K562 (cell line): Measurements from ENCODE around the gene NR1D2. TPM values are rescaled to one million over a fixed set of nuclear protein-coding genes. Genes with fewer than 3 reads are reported as not detected.
A peak's percentile ranks its signal among the peaks of the same experiment; 100 is the strongest.

Experiments used
- ADNP ChIP-seq: fragments of 200-800 bp; sonication (Bioruptor generic); IDR thresholded peaks from 2 replicates; pipeline ENCODE4 v1.6.1; 2016; ENCODE audit warnings: missing genetic modification characterization, missing compliant biosample characterization
- BDP1 ChIP-seq: IDR thresholded peaks from 3 replicates; pipeline ENCODE4 v1.6.1; 2011; ENCODE audit not compliant: insufficient read length, insufficient read depth
- C11orf30 ChIP-seq: fragments of 450-650 bp; IDR thresholded peaks from 2 replicates; pipeline ENCODE4 v1.6.1; 2016; ENCODE audit warnings: low read depth, mild to moderate bottlenecking
- CCNT2 ChIP-seq: IDR thresholded peaks from 2 replicates; pipeline ENCODE4 v1.6.1; 2011; ENCODE audit warnings: borderline replicate concordance, low read depth, mild to moderate bottlenecking, moderate library complexity, mixed read lengths, low read length; ENCODE audit not compliant: insufficient read length; ENCODE audit errors: extremely low read depth
- CREB3L1 ChIP-seq: fragments of 450-650 bp; IDR thresholded peaks from 2 replicates; pipeline ENCODE4 v1.6.1; 2014; ENCODE audit warnings: low read depth, mild to moderate bottlenecking, moderate library complexity, borderline replicate concordance
- GMEB1 ChIP-seq: fragments of 250-450 bp; sonication (Bioruptor Pico); IDR thresholded peaks from 2 replicates; pipeline ENCODE4 v1.4.0; 2020; ENCODE audit warnings: mild to moderate bottlenecking
- HDAC3 ChIP-seq: fragments of 450-650 bp; IDR thresholded peaks from 2 replicates; pipeline ENCODE4 v1.6.1; 2018; ENCODE audit warnings: borderline replicate concordance, mild to moderate bottlenecking, moderate library complexity; ENCODE audit not compliant: partially characterized antibody
- IFI16 ChIP-seq: fragments of 250-450 bp; sonication (Bioruptor Pico); IDR thresholded peaks from 2 replicates; pipeline ENCODE4 v2.1.2; 2022; ENCODE audit warnings: mild to moderate bottlenecking, inconsistent platforms
- ILF3 ChIP-seq: fragments of 450-650 bp; IDR thresholded peaks from 2 replicates; pipeline ENCODE4 v1.6.1; 2018; ENCODE audit warnings: antibody characterized with exemption, mild to moderate bottlenecking, moderate library complexity, borderline replicate concordance
- MTA1 ChIP-seq: fragments of 450-650 bp; IDR thresholded peaks from 2 replicates; pipeline ENCODE4 v1.6.1; 2017; ENCODE audit warnings: borderline replicate concordance
- NCOA6 ChIP-seq: fragments of 450-650 bp; IDR thresholded peaks from 2 replicates; pipeline ENCODE4 v1.6.1; 2017; ENCODE audit warnings: mild to moderate bottlenecking
- NFE2 ChIP-seq: IDR thresholded peaks from 2 replicates; pipeline ENCODE4 v1.6.1; 2014; ENCODE audit warnings: antibody characterized with exemption, low read depth
- NFIX ChIP-seq: fragments of 250-450 bp; sonication (Bioruptor Pico); IDR thresholded peaks from 2 replicates; pipeline ENCODE4 v1.4.0; 2020; ENCODE audit warnings: low read depth, mild to moderate bottlenecking, moderate library complexity
- NFRKB ChIP-seq: fragments of 450-650 bp; IDR thresholded peaks from 2 replicates; pipeline ENCODE4 v1.6.1; 2016; ENCODE audit warnings: low read depth
- NR2C1 ChIP-seq, 2 experiments: fragments of 450-650 bp; IDR thresholded peaks; 2 replicates each; pipeline ENCODE4 v1.6.1; 2017; ENCODE audit warnings: mild to moderate bottlenecking in 2 of 2, antibody characterized with exemption in 1 of 2, inconsistent platforms in 1 of 2, missing compliant biosample characterization in 1 of 2, missing genetic modification characterization in 1 of 2
- RFX5 ChIP-seq: IDR thresholded peaks from 2 replicates; pipeline ENCODE4 v1.6.1; 2011; ENCODE audit warnings: low read depth, mild to moderate bottlenecking, improper control_type of control experiment, low read length
- TGIF2 ChIP-seq: sonication (generic); formaldehyde crosslinking; IDR thresholded peaks from 2 replicates; pipeline ENCODE4 v1.8.1; 2022; ENCODE audit warnings: mild to moderate bottlenecking, missing genetic modification reagents, moderate library complexity
- TSC22D4 ChIP-seq: fragments of 450-650 bp; IDR thresholded peaks from 2 replicates; pipeline ENCODE4 v1.6.1; 2016; ENCODE audit warnings: missing genetic modification characterization, missing biosample characterization, control low read depth
- ZNF395 ChIP-seq: fragments of 200-800 bp; sonication (Bioruptor generic); IDR thresholded peaks from 2 replicates; pipeline ENCODE4 v1.6.1; 2017; ENCODE audit warnings: missing genetic modification characterization, missing compliant biosample characterization
- ZNF449 ChIP-seq: fragments of 250-450 bp; sonication (Bioruptor Pico); IDR thresholded peaks from 2 replicates; pipeline ENCODE4 v1.8.0; 2022; ENCODE audit warnings: moderate library complexity, mild to moderate bottlenecking, inconsistent platforms
- ZNF717 ChIP-seq: fragments of 250-450 bp; sonication (Bioruptor Pico); IDR thresholded peaks from 2 replicates; pipeline ENCODE4 v1.5.0; 2021
- ZNF75A ChIP-seq: fragments of 450-650 bp; formaldehyde crosslinking; IDR thresholded peaks from 2 replicates; pipeline ENCODE4 v1.4.0; 2020; ENCODE audit warnings: mild to moderate bottlenecking
- polyA plus RNA-seq, 8 experiments: library from polyadenylated mRNA; depleted of rRNA in 4 of 8; stranded (reverse) in 5 of 8; unstranded in 3 of 8; fragments of >200 nt; fragmentation: Nextera tagmentation in 2 of 8; fragmentation: Illumina TruSeq in 1 of 8; extraction: Ambion mirVana in 2 of 8; extraction: Trizol in 1 of 8; gene quantifications; 2 replicates each; pipeline versions ENCODE4 v1.2.1 to v1.2.3, GENCODE V29; 2011 to 2014; ENCODE audit warnings: inconsistent platforms in 1 of 8, missing spikeins in 1 of 8
- total RNA-seq, 7 experiments: library from RNA; depleted of rRNA in 6 of 7; stranded (reverse); fragments of >200 nt in 6 of 7; fragmentation: Illumina TruSeq in 2 of 7; extraction: Trizol in 2 of 7; gene quantifications; 2 replicates each; pipeline versions ENCODE4 v1.2.1 to v1.2.3, GENCODE V29; 2011 to 2021; ENCODE audit warnings: low replicate concordance in 1 of 7

The NR1D2 gene
- total and polyA plus RNA-seq, 9 of the 15 experiments (the other 6 are each of a cell fraction or from before 2014, with no cell fraction given), result 1.2 to 5.5 (median 2.9) TPM

GRCh38 chr3:23944861-23945662, at the start of gene NR1D2 (continued):
- TF ChIP-seq ZNF449 (CRISPR knock-in tag) (no peak), NFE2 (no peak), HDAC3 (no peak), NCOA6 (no peak), GMEB1 (CRISPR knock-in tag) (peak; percentile 69), NR2C1 (IDR thresholded peaks at IDR 0.05) (no peak), NR2C1 (tag; IDR thresholded peaks at IDR 0.05) (no peak), CCNT2 (peak; percentile 30), CREB3L1 (no peak), NFRKB (peak; percentile 63; the same call in 1 of the 2 replicates), TGIF2 (CRISPR knock-in tag) (no peak), ADNP (tag) (no peak), TSC22D4 (tag) (no peak), BDP1 (no peak), ZNF717 (no peak), MTA1 (peak; percentile 59; the same call in 1 of the 2 replicates), ILF3 (no peak), RFX5 (no peak), ZNF75A (CRISPR knock-in tag) (no peak), NFIX (CRISPR knock-in tag) (no peak), C11orf30 (no peak), ZNF395 (CRISPR knock-in tag) (no peak), IFI16 (CRISPR knock-in tag) (no peak)
